H9 (cell line): ENCODE data around the gene C14orf132. TPM values are rescaled to one million over a fixed set of nuclear protein-coding genes. Genes with fewer than 3 reads are reported as not detected.

Experiments
- DNase-seq: peaks from one replicate; pipeline ENCODE4 v3.0.0-alpha.2; 2017
- H2AFZ ChIP-seq: one replicate; pipeline ENCODE4 v1.6.1; 2013; ENCODE audit warnings: mild to moderate bottlenecking, low read length, control low read depth, moderate library complexity
- H2AK5ac ChIP-seq: 2 replicates; pipeline ENCODE4 v1.6.1; 2013; ENCODE audit warnings: low read length, control low read depth, mixed read lengths; ENCODE audit not compliant: insufficient read length
- H2BK120ac ChIP-seq: one replicate; pipeline ENCODE4 v1.6.1; 2013; ENCODE audit warnings: low read depth, mild to moderate bottlenecking, low read length, control low read depth, inconsistent platforms; ENCODE audit not compliant: poor library complexity, severe bottlenecking
- H2BK12ac ChIP-seq: 2 replicates; pipeline ENCODE4 v1.6.1; 2013; ENCODE audit warnings: low read length, control low read depth, mixed read lengths, low read depth; ENCODE audit not compliant: insufficient read length
- H2BK15ac ChIP-seq: 2 replicates; pipeline ENCODE4 v1.6.1; 2013; ENCODE audit warnings: low read depth, low read length, control low read depth
- H2BK20ac ChIP-seq: one replicate; pipeline ENCODE4 v1.6.1; 2013; ENCODE audit warnings: low read depth, mild to moderate bottlenecking, low read length, control low read depth, inconsistent platforms; ENCODE audit not compliant: poor library complexity, severe bottlenecking
- H2BK5ac ChIP-seq: 2 replicates; pipeline ENCODE4 v1.6.1; 2013; ENCODE audit warnings: low read length, control low read depth, mixed read lengths; ENCODE audit not compliant: insufficient read length
- H3K14ac ChIP-seq: 2 replicates; pipeline ENCODE4 v1.6.1; 2013; ENCODE audit warnings: low read length, control low read depth; ENCODE audit not compliant: insufficient read depth
- H3K18ac ChIP-seq: 2 replicates; pipeline ENCODE4 v1.6.1; 2013; ENCODE audit warnings: low read depth, mild to moderate bottlenecking, mixed read lengths, low read length, control low read depth; ENCODE audit not compliant: insufficient read length
- H3K23ac ChIP-seq: 2 replicates; pipeline ENCODE4 v1.6.1; 2013; ENCODE audit warnings: low read length, control low read depth, mixed read lengths, low read depth; ENCODE audit not compliant: insufficient read length
- H3K23me2 ChIP-seq: 2 replicates; pipeline ENCODE4 v1.6.1; 2013; ENCODE audit warnings: low read depth, mild to moderate bottlenecking, mixed read lengths, low read length, control low read depth; ENCODE audit not compliant: insufficient read length, poor library complexity, severe bottlenecking
- H3K27ac ChIP-seq: 2 replicates; pipeline ENCODE4 v1.5.1; 2013; ENCODE audit warnings: low read length, control low read depth, mixed read lengths, low read depth; ENCODE audit not compliant: insufficient read length
- H3K27me3 ChIP-seq: 2 replicates; pipeline ENCODE4 v1.6.1; 2013; ENCODE audit warnings: low read length, control low read depth, inconsistent platforms; ENCODE audit not compliant: insufficient read depth
- H3K4ac ChIP-seq: 2 replicates; pipeline ENCODE4 v1.6.1; 2013; ENCODE audit warnings: low read depth, mild to moderate bottlenecking, control low read depth, inconsistent platforms, low read length, moderate library complexity
- H3K4me1 ChIP-seq: 2 replicates; pipeline ENCODE4 v1.6.1; 2013; ENCODE audit warnings: low read length, control low read depth, inconsistent platforms; ENCODE audit not compliant: insufficient read depth
- H3K4me2 ChIP-seq: 2 replicates; pipeline ENCODE4 v1.6.1; 2013; ENCODE audit warnings: low read length, control low read depth, mixed read lengths; ENCODE audit not compliant: insufficient read length, insufficient read depth
- H3K56ac ChIP-seq: 2 replicates; pipeline ENCODE4 v1.6.1; 2013; ENCODE audit warnings: low read depth, mild to moderate bottlenecking, mixed read lengths, low read length, control low read depth; ENCODE audit not compliant: insufficient read length
- H3K79me1 ChIP-seq: 2 replicates; pipeline ENCODE4 v1.6.1; 2013; ENCODE audit warnings: low read depth, mild to moderate bottlenecking, moderate library complexity, low read length, control low read depth, inconsistent platforms; ENCODE audit not compliant: insufficient read depth, poor library complexity, severe bottlenecking
- H3K79me2 ChIP-seq: 2 replicates; pipeline ENCODE4 v1.6.1; 2013; ENCODE audit warnings: low read length, control low read depth, inconsistent platforms; ENCODE audit not compliant: insufficient read depth
- H3K9ac ChIP-seq: 2 replicates; pipeline ENCODE4 v1.6.1; 2013; ENCODE audit warnings: low read length, control low read depth, mixed read lengths; ENCODE audit not compliant: insufficient read length; ENCODE audit errors: extremely low read depth
- H3K9me3 ChIP-seq: one replicate; pipeline ENCODE4 v1.6.1; 2013; ENCODE audit warnings: low read depth, low read length, inconsistent platforms; ENCODE audit not compliant: control insufficient read depth
- H3T11ph ChIP-seq: one replicate; pipeline ENCODE4 v1.6.1; 2013; ENCODE audit warnings: mild to moderate bottlenecking, low read length, control low read depth, inconsistent platforms
- H4K20me1 ChIP-seq: one replicate; pipeline ENCODE4 v1.6.1; 2013; ENCODE audit not compliant: control insufficient read depth, insufficient read length, insufficient read depth
- H4K5ac ChIP-seq: 2 replicates; pipeline ENCODE4 v1.6.1; 2013; ENCODE audit warnings: low read depth, mild to moderate bottlenecking, mixed read lengths, low read length, control low read depth; ENCODE audit not compliant: insufficient read length
- H4K8ac ChIP-seq: replicated peaks from 2 replicates; pipeline ENCODE4 v1.6.1; 2013; ENCODE audit warnings: low read length, control low read depth, mixed read lengths, low read depth; ENCODE audit not compliant: insufficient read length
- H4K91ac ChIP-seq: 2 replicates; pipeline ENCODE4 v1.6.1; 2013; ENCODE audit warnings: low read depth, mild to moderate bottlenecking, moderate library complexity, mixed read lengths, low read length, control low read depth; ENCODE audit not compliant: insufficient read length
- H3K27ac Mint-ChIP-seq, 3 experiments: 2 replicates in 2 of 3; 3 replicates in 1 of 3; pipeline ENCODE4 v1.8.0; 2020 to 2021; ENCODE audit warnings: mixed read lengths in 3 of 3, mild to moderate bottlenecking in 1 of 3, moderate library complexity in 1 of 3
- H3K27me3 Mint-ChIP-seq: 2 replicates; pipeline ENCODE4 v1.8.0; 2021; ENCODE audit warnings: low read depth, mild to moderate bottlenecking, moderate library complexity, mixed read lengths
- H3K36me3 Mint-ChIP-seq, 3 experiments: 2 replicates in 2 of 3; 3 replicates in 1 of 3; pipeline ENCODE4 v1.8.0; 2020 to 2021; ENCODE audit warnings: low read depth in 3 of 3, mixed read lengths in 3 of 3; ENCODE audit not compliant: insufficient read depth in 1 of 3
- H3K4me1 Mint-ChIP-seq, 2 experiments: 2 replicates each; pipeline ENCODE4 v1.8.0; 2020; ENCODE audit warnings: mixed read lengths in 2 of 2
- H3K4me3 Mint-ChIP-seq, 2 experiments: 2 replicates in 1 of 2; 3 replicates in 1 of 2; pipeline ENCODE4 v1.8.0; 2020 to 2021; ENCODE audit warnings: mild to moderate bottlenecking in 2 of 2, mixed read lengths in 2 of 2, moderate library complexity in 1 of 2
- H3K9me3 Mint-ChIP-seq, 2 experiments: 2 replicates in 1 of 2; 3 replicates in 1 of 2; pipeline ENCODE4 v1.8.0; 2020; ENCODE audit warnings: mild to moderate bottlenecking in 2 of 2, mixed read lengths in 2 of 2, moderate library complexity in 1 of 2
- WGBS: extraction: QIAGEN DNeasy Blood & Tissue Kit; methylation state at CpG from one replicate; pipeline ENCODE4 v1.1.7; 2013; ENCODE audit warnings: missing lambda C conversion rate, low lambda C conversion rate, mixed read lengths; ENCODE audit not compliant: insufficient read length; ENCODE audit errors: extremely low coverage; 5-methylcytosine and 5-hydroxymethylcytosine counted together
- total RNA-seq: library from RNA; stranded (reverse); gene quantifications from 2 replicates; pipeline ENCODE4 v1.2.1, GENCODE V29; 2021
- TF ChIP-seq, protein P1 (sequence below): fragments of 200-600 bp; sonication (generic); conservative IDR thresholded peaks from 3 replicates; pipeline ENCODE4 v1.8.0; 2021; ENCODE audit warnings: antibody characterized with exemption, mild to moderate bottlenecking

Gene C14orf132
- total RNA-seq, 1 experiment from 2014 or later, result 5.7 TPM

DNA sequence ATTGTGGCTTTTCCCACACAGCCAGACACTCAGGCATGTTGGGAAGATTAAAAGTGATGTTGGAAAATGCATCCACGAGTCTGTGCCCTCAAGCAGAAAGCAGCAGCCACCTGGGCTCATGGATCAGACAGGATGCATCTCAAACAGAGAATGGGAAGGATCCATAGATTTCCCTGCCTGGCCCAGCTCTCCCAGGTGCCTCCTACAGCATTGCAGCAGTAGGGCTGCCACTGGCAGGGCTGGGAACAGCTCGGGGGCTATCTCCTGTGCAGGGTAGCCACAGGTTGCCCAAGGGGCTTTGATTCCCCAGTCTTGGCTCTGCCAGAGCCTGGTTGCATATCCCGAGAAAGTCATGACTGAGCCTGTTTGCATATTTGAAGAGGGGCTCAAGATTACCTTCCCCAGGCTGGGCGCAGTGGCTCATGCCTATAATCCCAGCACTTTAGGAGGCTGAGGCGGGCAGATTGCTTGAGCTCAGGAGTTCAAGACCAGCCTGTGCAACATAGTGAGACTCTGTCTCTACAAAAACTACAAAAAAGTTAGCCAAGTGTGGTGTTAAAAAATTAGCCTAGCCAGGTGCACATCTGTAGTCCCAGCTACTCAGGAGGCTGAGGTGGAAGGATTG, 19.5 kb downstream of the C14orf132 start:
- DNase-seq, result no peak
- Histone ChIP-seq H3T11ph (no peak overlapping the region), H4K5ac (no peak overlapping the region), H2AK5ac (no peak overlapping the region), H3K18ac (no peak overlapping the region), H3K27ac (no peak overlapping the region), H2AFZ (no peak overlapping the region), H4K91ac (no peak overlapping the region), H3K4me2 (no peak overlapping the region), H4K8ac (no peak overlapping the region), H3K79me1 (no peaks in the 10 kb centered on the region), H2BK120ac (no peak overlapping the region), H3K27me3 (no peaks in the 10 kb centered on the region), H3K79me2 (no peaks in the 10 kb centered on the region), H2BK15ac (no peak overlapping the region), H3K9me3 (no peaks in the 10 kb centered on the region), H3K23me2 (no peaks in the 10 kb centered on the region), H3K9ac (no peak overlapping the region), H3K14ac (no peak overlapping the region), H3K4me1 (no peaks in the 10 kb centered on the region), H3K4ac (no peak overlapping the region), H2BK20ac (no peak overlapping the region), H2BK12ac (no peak overlapping the region), H4K20me1 (no peaks in the 10 kb centered on the region), H3K23ac (no peak overlapping the region), H3K56ac (no peak overlapping the region), H2BK5ac (no peak overlapping the region)
- WGBS, result no CpG with 5 or more reads among the region's 5 CpGs
- H3K36me3 Mint-ChIP-seq, result peaks cover 0 to 7% (median 3%) of the 10 kb centered on the region in 3 experiments; a peak in 1 of 7 replicates
- H3K4me1 Mint-ChIP-seq, result peaks cover 0 to 17% of the 10 kb centered on the region in 2 experiments; a peak in 3 of 4 replicates
- H3K4me3 Mint-ChIP-seq, result no peak overlapping the region
- TF ChIP-seq, protein P1, sequence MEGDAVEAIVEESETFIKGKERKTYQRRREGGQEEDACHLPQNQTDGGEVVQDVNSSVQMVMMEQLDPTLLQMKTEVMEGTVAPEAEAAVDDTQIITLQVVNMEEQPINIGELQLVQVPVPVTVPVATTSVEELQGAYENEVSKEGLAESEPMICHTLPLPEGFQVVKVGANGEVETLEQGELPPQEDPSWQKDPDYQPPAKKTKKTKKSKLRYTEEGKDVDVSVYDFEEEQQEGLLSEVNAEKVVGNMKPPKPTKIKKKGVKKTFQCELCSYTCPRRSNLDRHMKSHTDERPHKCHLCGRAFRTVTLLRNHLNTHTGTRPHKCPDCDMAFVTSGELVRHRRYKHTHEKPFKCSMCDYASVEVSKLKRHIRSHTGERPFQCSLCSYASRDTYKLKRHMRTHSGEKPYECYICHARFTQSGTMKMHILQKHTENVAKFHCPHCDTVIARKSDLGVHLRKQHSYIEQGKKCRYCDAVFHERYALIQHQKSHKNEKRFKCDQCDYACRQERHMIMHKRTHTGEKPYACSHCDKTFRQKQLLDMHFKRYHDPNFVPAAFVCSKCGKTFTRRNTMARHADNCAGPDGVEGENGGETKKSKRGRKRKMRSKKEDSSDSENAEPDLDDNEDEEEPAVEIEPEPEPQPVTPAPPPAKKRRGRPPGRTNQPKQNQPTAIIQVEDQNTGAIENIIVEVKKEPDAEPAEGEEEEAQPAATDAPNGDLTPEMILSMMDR, result no peak
- H3K9me3 Mint-ChIP-seq, result no peaks in the 10 kb centered on the region
- H3K27ac Mint-ChIP-seq, result no peak overlapping the region
- H3K27me3 Mint-ChIP-seq, result no peaks in the 10 kb centered on the region
